HepG2 (cell line): ENCODE measurements around the gene OR2T10.

Experiments
- ETS1 ChIP-seq: sonication (generic); formaldehyde crosslinking; IDR thresholded peaks from 2 replicates; pipeline ENCODE4 v1.4.0; 2020; ENCODE audit warnings: missing genetic modification reagents
- MAFG ChIP-seq: sonication (generic); formaldehyde crosslinking; IDR thresholded peaks from 2 replicates; pipeline ENCODE4 v1.5.1; 2020; ENCODE audit warnings: mild to moderate bottlenecking, missing genetic modification reagents
- MAZ ChIP-seq, 2 experiments: sonication (generic) in 1 of 2; formaldehyde crosslinking in 1 of 2; IDR thresholded peaks; 2 replicates each; pipeline versions ENCODE4 v1.5.0 to v1.6.1; 2012 to 2020; ENCODE audit warnings: low read depth in 2 of 2, mild to moderate bottlenecking in 2 of 2, borderline replicate concordance in 1 of 2, improper control_type of control experiment in 1 of 2, low read length in 1 of 2, missing genetic modification reagents in 1 of 2, moderate library complexity in 1 of 2
- ZNF280B ChIP-seq: sonication (generic); formaldehyde crosslinking; IDR thresholded peaks from 2 replicates; pipeline ENCODE4 v1.5.0; 2020; ENCODE audit warnings: missing genetic modification reagents, mild to moderate bottlenecking, borderline replicate concordance
- ZNF512B ChIP-seq: sonication (generic); formaldehyde crosslinking; IDR thresholded peaks from 2 replicates; pipeline ENCODE4 v1.5.1; 2020; ENCODE audit warnings: missing genetic modification reagents, mild to moderate bottlenecking, borderline replicate concordance
- ZNF83 ChIP-seq: sonication (generic); formaldehyde crosslinking; IDR thresholded peaks from 2 replicates; pipeline ENCODE4 v1.4.0; 2020; ENCODE audit warnings: missing genetic modification reagents, mild to moderate bottlenecking, borderline replicate concordance
- TF ChIP-seq, protein P1 (sequence below): sonication (generic); formaldehyde crosslinking; IDR thresholded peaks from 2 replicates; pipeline ENCODE4 v1.4.0; 2020; ENCODE audit warnings: missing genetic modification reagents

DNA sequence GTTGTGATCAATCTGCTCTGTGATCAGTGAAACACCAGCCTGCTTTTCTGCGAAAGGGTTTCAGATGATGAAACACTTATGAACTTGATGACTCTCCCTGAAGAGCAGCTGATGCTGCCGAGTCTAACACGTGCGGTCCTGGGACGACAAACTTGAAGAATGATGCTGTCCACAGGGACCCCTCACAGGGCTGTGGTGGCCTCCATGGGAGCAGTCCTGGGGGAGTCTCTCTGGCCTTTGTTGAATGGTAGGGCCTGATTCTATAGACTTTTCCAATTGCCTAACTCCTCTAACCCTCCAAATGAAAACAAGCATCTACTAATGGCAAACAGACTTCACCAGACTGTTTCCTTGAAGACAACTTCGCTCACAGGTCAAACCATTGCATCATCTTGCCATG, at the start of gene OR2T10:
- TF ChIP-seq MAZ (IDR thresholded peaks at IDR 0.05; ENCODE audit: borderline replicate concordance, low read depth, low read length) (no peak), MAZ (CRISPR knock-in tag; IDR thresholded peaks at IDR 0.05; ENCODE audit: low read depth) (no peak), ZNF280B (CRISPR knock-in tag) (no peak), ETS1 (CRISPR knock-in tag) (no peak), ZNF83 (no peak), MAFG (CRISPR knock-in tag) (no peak), ZNF512B (no peak)
- TF ChIP-seq, protein P1, sequence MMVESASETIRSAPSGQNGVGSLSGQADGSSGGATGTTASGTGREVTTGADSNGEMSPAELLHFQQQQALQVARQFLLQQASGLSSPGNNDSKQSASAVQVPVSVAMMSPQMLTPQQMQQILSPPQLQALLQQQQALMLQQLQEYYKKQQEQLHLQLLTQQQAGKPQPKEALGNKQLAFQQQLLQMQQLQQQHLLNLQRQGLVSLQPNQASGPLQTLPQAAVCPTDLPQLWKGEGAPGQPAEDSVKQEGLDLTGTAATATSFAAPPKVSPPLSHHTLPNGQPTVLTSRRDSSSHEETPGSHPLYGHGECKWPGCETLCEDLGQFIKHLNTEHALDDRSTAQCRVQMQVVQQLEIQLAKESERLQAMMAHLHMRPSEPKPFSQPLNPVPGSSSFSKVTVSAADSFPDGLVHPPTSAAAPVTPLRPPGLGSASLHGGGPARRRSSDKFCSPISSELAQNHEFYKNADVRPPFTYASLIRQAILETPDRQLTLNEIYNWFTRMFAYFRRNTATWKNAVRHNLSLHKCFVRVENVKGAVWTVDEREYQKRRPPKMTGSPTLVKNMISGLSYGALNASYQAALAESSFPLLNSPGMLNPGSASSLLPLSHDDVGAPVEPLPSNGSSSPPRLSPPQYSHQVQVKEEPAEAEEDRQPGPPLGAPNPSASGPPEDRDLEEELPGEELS (CRISPR knock-in tag): no peak
